Putamen (tissue), 1 donor: ENCODE measurements around the gene ICAM5.
A peak's percentile ranks its signal among the peaks of the same experiment; 100 is the strongest.
"Not testable (repeated sequence)": the region's sequence is repeated elsewhere in the genome, so short reads cannot be mapped to it uniquely, and the experiment has no call there.

Experiments
- DNase-seq: peaks from one replicate; pipeline ENCODE4 v3.0.0-alpha.2; 2016; ENCODE audit warnings: low spot score

ICAM5 gene

DNA sequence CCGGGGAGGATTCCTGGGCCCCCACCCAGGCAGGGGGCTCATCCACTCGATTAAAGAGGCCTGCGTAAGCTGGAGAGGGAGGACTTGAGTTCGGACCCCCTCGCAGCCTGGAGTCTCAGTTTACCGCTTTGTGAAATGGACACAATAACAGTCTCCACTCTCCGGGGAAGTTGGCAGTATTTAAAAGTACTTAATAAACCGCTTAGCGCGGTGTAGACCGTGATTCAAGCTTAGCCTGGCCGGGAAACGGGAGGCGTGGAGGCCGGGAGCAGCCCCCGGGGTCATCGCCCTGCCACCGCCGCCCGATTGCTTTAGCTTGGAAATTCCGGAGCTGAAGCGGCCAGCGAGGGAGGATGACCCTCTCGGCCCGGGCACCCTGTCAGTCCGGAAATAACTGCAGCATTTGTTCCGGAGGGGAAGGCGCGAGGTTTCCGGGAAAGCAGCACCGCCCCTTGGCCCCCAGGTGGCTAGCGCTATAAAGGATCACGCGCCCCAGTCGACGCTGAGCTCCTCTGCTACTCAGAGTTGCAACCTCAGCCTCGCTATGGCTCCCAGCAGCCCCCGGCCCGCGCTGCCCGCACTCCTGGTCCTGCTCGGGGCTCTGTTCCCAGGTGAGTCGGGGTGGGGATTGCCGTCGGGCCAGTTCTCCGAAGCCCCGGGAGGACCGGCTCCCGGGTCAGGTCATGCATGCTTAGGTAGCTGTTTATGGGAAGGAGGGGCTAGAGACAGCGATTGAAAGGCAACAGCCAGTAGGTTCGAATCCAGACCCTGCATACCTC is 18.9 kb upstream of the ICAM5 start, which contains the start of gene ICAM1:
ICAM1 (plus strand) TSS at position 505 of the 779 bp plus-strand sequence; CDS start at position 545, 40 bp downstream.
- no peak for DNase-seq

DNA sequence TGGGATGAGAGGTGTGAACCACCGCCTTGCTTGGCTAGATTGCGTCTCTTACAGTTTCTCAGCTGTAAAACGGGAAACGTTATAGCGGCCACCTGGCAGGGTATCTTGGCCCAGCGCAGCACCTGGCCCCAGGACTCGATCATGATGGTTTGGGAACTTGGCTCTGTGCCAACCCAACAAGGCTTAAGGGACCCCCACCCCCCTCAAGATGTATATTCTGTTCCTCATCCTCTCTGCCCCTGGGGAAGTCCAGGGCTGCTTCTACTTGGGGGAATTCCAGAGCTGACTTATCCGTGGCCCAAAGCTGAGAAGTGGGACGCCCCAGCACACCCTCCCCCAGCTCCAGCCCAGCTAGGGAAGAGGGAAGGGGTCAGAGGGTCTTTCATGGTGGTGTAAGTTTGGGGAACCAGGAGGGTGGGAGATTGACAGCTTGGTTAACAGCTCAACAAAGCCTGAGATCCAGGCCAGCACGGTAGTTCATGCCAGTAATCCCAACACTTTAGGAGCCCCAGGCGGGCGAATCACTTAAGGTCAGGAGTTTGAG is 18.1 kb upstream of the ICAM5 start:
- DNase-seq: no peak

- no peak for DNase-seq
These were observed 15.2 kb upstream of the ICAM5 start for GRCh38 chr19:10274589-10274988.

- DNase-seq: no peak
These were observed 11.8 kb upstream of the ICAM5 start for GRCh38 chr19:10277795-10278589.

DNA sequence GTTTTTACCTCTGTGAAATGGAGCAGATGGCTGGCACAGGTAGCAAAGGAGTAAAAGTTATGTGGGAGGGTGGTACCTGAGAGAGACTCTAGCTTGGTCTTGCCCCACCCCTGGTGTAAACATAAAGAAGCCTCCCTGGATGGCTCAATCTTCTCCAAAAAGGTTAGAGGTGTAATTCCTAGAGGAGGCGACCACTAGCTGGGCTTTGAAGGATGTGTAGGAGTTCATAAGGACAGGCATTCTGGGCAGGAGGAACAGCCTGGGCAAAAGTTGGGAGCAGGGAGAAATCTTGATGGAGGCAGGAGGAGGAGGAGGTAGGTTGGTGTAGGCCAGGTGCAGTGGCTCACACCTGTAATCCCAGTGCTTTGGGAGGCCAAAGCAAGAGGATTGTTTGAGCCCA is 10.8 kb upstream of the ICAM5 start:
- no peak for DNase-seq

DNA sequence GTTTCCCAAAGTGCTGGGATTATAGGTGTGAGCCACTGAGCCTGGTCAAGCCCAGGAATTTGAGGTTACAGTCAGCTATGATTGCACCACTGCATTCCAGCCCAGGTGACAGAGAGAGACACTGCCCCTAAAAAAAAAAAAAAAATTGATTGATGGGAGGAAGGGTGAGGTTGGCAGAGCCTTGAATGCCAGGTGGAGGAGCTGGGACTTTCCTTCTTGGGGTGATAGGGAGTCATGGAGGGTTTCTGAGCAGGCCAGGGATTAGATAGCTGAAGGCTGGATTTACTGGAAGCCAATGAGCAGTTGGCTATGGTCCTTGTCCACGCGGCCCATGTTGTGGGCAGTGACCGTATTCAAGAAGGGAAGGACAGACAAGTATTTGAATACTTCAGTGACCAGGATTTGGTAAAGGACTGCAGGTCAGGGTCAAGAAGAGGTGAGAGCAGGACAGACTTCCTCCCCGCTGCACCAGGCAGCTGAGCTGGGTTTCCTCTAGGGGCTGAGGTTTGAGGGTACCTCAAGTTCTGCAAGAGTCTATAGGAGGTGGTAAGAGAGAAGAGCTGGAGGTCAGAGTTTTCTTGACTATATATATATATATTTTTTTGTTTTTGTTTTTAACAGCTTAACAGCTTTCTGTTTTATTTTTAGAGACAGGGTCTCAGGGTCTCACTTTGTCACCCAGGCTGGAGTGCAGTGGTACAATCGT is 9.9 kb upstream of the ICAM5 start:
- DNase-seq: no peak

DNA sequence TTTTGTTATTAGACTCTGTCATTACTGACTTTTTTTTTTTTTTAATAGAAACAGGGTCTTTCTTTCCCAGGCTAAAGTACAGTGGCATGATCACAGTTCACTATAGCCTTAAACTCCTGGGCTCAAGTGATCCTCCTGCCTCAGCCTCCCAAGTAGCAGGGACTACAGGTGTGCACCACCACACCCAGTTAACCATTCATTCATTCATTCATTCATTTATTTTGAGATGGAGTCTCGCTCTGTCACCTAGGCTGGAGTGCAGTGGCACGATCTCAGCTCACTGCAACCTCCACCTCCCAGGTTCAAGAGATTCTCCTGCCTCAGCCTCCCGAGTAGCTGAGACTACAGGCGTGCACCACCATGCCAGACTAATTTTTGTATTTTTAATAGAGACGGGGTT is 7.7 kb upstream of the ICAM5 start:
- not testable (repeated sequence) for DNase-seq

GRCh38 chr19:10283301-10284064 is 6.3 kb upstream of the ICAM5 start:
- DNase-seq: no peak

GRCh38 chr19:10284065-10284959 is 5.4 kb upstream of the ICAM5 start:
- no peak for DNase-seq

DNA sequence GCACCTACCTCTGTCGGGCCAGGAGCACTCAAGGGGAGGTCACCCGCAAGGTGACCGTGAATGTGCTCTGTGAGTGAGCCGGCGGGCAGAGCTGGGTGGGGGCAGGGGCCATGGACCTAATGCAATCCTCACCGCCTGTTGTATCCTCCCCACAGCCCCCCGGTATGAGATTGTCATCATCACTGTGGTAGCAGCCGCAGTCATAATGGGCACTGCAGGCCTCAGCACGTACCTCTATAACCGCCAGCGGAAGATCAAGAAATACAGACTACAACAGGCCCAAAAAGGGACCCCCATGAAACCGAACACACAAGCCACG is 4.8 kb upstream of the ICAM5 start:
- no peak for DNase-seq

DNA sequence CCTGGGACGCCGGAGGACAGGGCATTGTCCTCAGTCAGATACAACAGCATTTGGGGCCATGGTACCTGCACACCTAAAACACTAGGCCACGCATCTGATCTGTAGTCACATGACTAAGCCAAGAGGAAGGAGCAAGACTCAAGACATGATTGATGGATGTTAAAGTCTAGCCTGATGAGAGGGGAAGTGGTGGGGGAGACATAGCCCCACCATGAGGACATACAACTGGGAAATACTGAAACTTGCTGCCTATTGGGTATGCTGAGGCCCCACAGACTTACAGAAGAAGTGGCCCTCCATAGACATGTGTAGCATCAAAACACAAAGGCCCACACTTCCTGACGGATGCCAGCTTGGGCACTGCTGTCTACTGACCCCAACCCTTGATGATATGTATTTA is 4.4 kb upstream of the ICAM5 start:
- DNase-seq: no peak

- no peak for DNase-seq
These were observed 2.7 kb upstream of the ICAM5 start, which contains the start of gene ICAM4 for GRCh38 chr19:10286803-10287737. Gene ICAM4 (plus strand): TSS chr19:10286955. CDS start chr19:10287013, 58 bp downstream.

GRCh38 chr19:10288662-10289166 is 1.0 kb upstream of the ICAM5 start:
- DNase-seq: peak; percentile 51

DNA sequence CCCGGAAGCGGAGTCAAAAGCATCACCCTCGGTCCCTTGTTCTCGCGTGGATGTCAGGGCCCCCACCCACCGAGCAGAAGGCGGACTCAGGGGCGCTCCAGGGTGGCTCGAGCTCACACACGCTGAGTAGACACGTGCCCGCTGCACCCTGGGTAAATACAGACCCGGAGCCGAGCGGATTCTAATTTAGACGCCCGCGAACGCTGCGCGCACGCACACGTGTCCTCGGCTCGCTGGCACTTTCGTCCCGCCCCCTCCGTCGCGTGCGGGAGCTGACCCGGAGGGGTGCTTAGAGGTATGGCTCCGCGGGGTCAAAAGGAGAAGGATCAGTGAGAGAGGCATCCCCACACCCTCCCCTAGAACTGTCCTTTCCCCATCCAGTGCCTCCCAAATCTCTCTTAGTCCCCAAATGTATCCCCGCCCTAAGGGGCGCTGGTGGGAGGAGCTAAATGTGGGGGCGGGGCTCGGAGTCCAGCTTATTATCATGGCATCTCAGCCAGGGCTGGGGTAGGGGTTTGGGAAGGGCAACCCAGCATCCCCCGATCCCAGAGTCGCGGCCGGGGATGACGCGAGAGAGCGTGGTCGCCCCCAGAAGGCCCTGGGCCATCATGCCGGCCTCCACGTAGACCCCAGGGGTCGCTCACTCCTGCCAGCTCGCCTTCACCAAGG is 451 bp upstream of the ICAM5 start:
- peak; percentile 37 for DNase-seq

GRCh38 chr19:10290357-10290875 is 664 bp downstream of the ICAM5 start:
- DNase-seq: no peak

DNA sequence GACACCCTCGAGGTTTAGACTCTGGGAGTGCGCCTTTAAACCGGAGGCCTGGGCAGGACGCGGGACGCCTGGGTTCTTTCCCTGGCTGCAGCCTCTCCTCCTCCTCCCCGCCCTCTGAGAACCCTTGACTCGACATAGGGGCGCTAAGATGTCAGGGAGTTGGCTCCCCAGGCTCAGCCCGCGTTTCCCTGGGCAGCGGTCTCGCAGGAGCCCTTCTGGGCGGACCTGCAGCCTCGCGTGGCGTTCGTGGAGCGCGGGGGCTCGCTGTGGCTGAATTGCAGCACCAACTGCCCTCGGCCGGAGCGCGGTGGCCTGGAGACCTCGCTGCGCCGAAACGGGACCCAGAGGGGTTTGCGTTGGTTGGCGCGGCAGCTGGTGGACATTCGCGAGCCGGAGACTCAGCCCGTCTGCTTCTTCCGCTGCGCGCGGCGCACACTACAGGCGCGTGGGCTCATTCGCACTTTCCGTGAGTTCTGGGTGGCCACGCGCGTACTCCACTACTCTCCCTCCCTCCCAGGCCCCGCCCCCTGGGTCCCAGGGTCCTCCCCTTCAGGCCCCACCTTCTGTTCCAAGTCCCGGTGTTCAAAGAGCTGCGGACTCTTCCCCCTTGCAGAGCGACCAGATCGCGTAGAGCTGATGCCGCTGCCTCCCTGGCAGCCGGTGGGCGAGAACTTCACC is 1.3 kb downstream of the ICAM5 start:
- peak; percentile 47 for DNase-seq

DNA sequence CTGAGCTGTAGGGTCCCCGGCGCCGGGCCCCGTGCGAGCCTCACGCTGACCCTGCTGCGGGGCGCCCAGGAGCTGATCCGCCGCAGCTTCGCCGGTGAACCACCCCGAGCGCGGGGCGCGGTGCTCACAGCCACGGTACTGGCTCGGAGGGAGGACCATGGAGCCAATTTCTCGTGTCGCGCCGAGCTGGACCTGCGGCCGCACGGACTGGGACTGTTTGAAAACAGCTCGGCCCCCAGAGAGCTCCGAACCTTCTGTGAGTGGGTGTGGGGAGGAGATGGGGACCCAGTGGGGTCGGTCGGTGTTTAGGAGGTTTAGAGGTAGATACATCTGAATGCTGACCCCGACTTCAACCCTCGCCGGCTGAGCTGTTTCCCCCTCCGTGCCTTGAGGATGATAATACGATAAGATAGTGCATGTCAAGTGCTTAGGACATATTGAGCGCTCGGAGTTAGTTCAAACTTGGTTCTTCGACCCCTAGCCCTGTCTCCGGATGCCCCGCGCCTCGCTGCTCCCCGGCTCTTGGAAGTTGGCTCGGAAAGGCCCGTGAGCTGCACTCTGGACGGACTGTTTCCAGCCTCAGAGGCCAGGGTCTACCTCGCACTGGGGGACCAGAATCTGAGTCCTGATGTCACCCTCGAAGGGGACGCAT is 1.9 kb downstream of the ICAM5 start:
- no peak for DNase-seq
